HG03064 (cell line): ENCODE data around the gene TNFRSF1B.
"Not testable (repeated sequence)": the region's sequence is repeated elsewhere in the genome, so short reads cannot be mapped to it uniquely, and the experiment has no call there.

Experiments used
- ATAC-seq: cut with Tn5 transposase; IDR thresholded peaks from one replicate; pipeline ENCODE4 v1.9.1; 2021; ENCODE audit warnings: low read depth; ENCODE audit not compliant: unreplicated experiment

The TNFRSF1B gene

GRCh38 chr1:12208764-12209494 lies 42.1 kb downstream of the TNFRSF1B start:
- ATAC-seq = no peak

GRCh38 chr1:12209495-12209832 lies 42.7 kb downstream of the TNFRSF1B start:
- no peak for ATAC-seq

GRCh38 chr1:12215118-12215961 lies 48.5 kb downstream of the TNFRSF1B start:
- ATAC-seq = no peak

GRCh38 chr1:12219800-12220199 lies 53.0 kb downstream of the TNFRSF1B start:
- ATAC-seq = no peak

GRCh38 chr1:12220890-12221289 lies 54.1 kb downstream of the TNFRSF1B start:
- no peak for ATAC-seq

GRCh38 chr1:12222700-12223099 lies 55.9 kb downstream of the TNFRSF1B start:
- not testable (repeated sequence) for ATAC-seq

GRCh38 chr1:12224092-12224491 lies 57.3 kb downstream of the TNFRSF1B start:
- ATAC-seq = not testable (repeated sequence)

GRCh38 chr1:12228979-12229378 lies 62.2 kb downstream of the TNFRSF1B start:
- ATAC-seq = no peak

DNA sequence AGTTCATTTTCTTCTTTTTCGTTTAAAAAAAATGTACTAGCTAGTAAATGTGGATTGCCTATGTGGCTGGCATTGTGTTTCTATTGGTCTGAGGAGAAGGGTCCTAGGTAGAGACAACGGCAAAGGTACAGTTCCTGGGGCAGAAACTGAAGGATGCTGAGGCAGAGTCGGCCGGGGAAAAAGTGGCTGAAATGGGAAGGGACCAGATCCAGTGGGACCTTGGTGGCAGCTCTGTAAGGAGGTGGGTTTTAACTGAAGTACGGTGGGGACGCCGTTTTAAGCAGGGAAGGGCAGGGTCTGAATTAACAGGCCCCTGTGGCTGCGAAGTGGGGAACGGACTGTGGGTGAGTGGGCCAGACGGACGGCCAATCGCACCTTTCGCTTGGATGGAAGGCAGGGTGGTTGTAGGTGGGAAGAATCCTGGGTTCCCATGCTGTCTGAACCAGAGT lies 62.6 kb downstream of the TNFRSF1B start:
- no peak for ATAC-seq

- ATAC-seq = no peak
These were observed 63.2 kb downstream of the TNFRSF1B start, which contains the start of gene VPS13D for GRCh38 chr1:12229835-12230548. Gene VPS13D (plus strand): TSS chr1:12230030. CDS start chr1:12234267, 4,237 bp downstream.

DNA sequence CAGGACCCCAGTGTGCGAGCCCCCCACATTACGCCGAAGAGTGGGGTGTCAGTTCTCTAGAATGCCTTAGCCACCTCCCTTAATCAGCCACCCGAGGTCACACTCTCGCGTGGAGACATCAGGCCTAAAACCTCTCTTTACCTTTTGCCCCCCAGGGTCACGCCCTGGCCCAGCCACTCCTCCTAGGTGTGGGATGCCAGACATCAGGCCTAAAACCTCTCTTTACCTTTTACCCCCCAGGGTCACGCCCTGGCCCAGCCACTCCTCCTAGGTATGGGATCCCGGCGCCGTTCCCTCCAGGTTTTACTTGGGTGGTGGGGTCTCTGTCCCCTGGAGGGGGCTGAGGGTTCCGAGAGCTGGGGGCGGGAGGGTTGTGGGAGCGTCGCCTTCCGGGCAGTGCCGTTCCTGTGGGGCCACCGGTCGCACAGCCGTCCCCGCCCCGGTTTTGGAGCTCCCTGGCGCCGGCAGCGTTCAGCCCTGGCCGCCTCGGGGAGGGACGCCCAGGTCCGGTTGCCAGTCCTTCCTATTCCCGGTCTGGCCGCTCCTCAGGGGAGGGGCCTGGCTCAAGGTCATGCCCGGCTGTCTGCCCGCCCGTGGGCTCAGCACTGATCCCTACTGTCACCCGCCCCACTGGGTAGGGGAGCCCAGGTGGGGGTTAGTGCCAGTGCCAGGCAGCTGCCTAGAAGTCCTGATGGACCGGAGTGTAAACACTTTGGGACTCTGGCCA lies 63.9 kb downstream of the TNFRSF1B start:
- ATAC-seq = no peak

DNA sequence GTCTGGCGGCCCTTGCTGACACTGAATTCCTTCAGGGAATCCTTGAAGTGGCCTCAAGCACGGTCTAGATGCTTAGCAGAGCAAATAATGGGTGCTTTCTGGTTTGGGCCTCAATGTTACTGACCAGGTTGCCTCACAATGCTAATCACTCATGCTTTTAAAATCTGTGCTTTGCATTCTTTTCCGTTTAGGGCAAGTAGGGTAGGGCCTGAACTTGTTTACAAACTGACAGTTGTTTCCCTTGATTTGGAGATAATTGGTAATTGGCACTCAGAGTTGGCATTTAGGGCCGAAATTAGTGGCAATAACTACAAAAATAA lies 64.4 kb downstream of the TNFRSF1B start:
- ATAC-seq = no peak

DNA sequence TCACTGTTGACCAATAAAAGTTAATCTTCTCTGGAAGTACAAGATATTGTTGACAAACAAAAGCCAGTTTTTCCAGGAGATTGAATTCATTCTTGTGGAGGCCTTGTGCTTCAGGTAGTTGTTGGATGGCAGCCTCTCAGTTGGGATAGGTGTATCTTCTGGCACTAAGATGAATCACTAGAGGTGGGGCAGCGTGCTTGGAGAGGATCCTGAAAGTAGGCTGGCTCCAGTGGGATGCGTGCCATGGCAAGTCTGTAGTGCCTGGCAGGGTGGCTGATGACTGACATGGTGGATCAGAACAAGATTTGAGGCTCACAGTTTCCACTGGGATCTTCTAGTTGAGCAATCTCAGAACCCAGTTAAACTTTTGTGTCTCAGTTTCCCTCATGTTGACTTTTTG lies 65.4 kb downstream of the TNFRSF1B start:
- ATAC-seq = no peak

- no peak for ATAC-seq
These were observed 77.3 kb downstream of the TNFRSF1B start for GRCh38 chr1:12244078-12244477.

DNA sequence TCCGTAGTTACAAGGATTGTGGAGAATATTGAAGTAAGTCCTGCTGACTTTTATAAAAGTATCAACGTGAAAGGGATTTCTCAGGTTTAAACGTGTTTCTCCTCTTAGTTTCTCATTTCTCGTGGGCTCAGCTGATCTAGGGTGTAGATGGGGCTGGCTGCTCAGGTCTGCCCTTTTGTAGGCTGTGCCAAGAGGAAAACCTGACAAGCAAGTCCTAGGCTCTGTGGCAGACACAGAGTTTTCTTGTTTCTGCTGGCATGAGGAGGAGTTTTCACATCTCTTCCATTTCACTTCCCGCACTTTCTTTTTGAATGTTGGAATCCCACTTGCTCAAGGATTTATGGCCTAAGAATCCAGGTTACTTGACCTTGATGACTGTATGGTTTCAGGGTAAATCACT lies 77.8 kb downstream of the TNFRSF1B start:
- no peak for ATAC-seq

GRCh38 chr1:12245116-12245515 lies 78.3 kb downstream of the TNFRSF1B start:
- no peak for ATAC-seq

GRCh38 chr1:12245733-12246132 lies 78.9 kb downstream of the TNFRSF1B start:
- no peak for ATAC-seq

- ATAC-seq = no peak
These were observed 79.8 kb downstream of the TNFRSF1B start for GRCh38 chr1:12246584-12246983.

- no peak for ATAC-seq
These were observed 82.4 kb downstream of the TNFRSF1B start for GRCh38 chr1:12249181-12249580.

DNA sequence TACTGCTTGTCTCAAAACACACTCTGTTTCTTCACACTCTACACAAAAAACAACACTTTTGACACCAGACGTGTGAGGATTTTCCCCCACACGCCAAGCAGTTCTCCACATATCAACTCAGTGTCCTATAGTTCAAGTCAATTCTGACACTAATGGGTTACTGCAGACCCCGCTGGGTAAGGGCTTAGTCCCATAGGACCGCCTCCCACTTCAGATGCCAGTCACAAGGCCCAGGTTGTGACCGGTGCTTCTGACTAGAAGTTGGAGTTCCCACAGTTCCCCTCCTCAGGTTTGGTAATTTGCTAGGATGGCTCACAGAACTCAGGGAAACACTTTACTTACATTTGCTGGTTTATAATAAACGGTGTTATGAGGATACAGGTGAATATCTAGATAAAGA lies 83.0 kb downstream of the TNFRSF1B start:
- ATAC-seq = no peak

DNA sequence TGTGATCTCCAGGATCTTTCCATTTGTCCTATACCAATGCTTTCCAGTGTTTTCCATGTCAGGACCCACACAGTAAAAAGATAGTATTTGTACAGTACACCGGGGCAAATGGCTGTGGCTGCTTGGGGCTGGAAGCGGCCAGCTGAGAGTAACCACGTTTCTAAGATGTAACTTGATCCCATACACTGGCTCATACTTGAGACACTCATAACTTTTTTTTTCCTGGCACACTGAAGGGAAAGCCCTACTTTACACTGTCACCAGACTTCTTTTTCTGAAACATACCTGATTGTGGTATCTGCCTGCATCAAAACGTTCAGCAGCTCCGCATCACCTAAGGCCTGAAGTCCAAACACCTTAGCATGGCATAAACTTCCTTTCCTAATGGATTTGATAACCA lies 84.7 kb downstream of the TNFRSF1B start:
- ATAC-seq = no peak
